Measurements from ENCODE around the gene KTI12. TPM values are rescaled to one million over a fixed set of nuclear protein-coding genes. Genes with fewer than 3 reads are reported as not detected.

Gene KTI12
- total and polyA plus RNA-seq, 2 donors (not counting 3 experiments of a cell fraction or from before 2014, with no cell fraction given): 10.0 to 12.7 TPM

DNA sequence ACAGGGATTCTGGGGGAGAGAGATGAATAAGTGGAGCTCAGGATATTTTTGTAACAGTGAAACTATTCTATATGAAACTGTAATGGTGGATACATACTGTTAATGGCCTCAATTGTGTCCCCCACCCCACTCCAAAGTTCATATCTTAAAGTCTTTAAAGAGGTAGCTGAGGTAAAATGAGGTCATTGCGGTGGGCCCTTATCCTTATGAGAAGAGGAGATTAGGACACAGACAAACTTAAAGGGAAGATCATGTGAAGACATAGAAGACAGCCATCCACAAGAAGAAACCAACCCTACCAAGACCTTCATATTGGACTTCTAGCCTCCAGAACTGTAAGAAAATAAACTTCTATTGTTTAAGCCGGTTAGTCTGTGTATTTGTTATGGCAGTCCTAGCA is 11.6 kb upstream of the KTI12 start:
- Histone ChIP-seq H3K9me1 (replicated peaks; ENCODE audit: control insufficient read depth, extremely low read depth, insufficient read depth, low read length) (no peaks in the 10 kb centered on the region), H3K9me3 (replicated peaks; ENCODE audit: control insufficient read depth, insufficient read depth, low read length) (no peaks in the 10 kb centered on the region), H3K9ac (replicated peaks; ENCODE audit: extremely low read depth, insufficient read depth, low read length) (no peak overlapping the region), H3K4me3 (replicated peaks in 1 of 3; ENCODE audit: insufficient read depth in 1 of 3, low read depth in 1 of 3, low read length in 3 of 3) (no peak overlapping the region), H3K4me2 (ENCODE audit: insufficient read depth, low read length) (no peak overlapping the region), H3K27me3 (ENCODE audit: control insufficient read depth in 2 of 2, insufficient read depth in 2 of 2, low read length in 2 of 2) (no peaks in the 10 kb centered on the region), H4K20me1 (replicated peaks; ENCODE audit: control insufficient read depth, extremely low read depth, insufficient read depth, low read length) (no peaks in the 10 kb centered on the region), H3K36me3 (ENCODE audit: control insufficient read depth in 2 of 2, extremely low read depth in 1 of 2, insufficient read depth in 2 of 2, low read length in 2 of 2) (no peaks in the 10 kb centered on the region), H3K27ac (ENCODE audit: insufficient read depth, low read depth, low read length) (no peak overlapping the region), H3K4me1 (ENCODE audit: control insufficient read depth, extremely low read depth, insufficient read depth, low read length) (no peaks in the 10 kb centered on the region), H2AFZ (ENCODE audit: low read depth, low read length) (no peak overlapping the region), H3K79me2 (ENCODE audit: control insufficient read depth, insufficient read depth, low read length) (peaks cover 19% of the 10 kb centered on the region)
- intact Hi-C loops (cut with micrococcal nuclease) (no loop called here), dilution Hi-C loops (cut with MboI; ENCODE audit: extremely low pct_ligation_motif_present, low sequenced_read_pairs) (no loop called here)
- ChIA-PET CTCF (interaction anchor here (0.9 kb wide), 1 partner anchor 10 kb away, joined by 3 read pairs; the partner anchor contains the start of gene TXNDC12), POLR2A (no interaction called here)
- DNase-seq (ENCODE audit: low read depth, low spot score): no peak
- no peak for FAIRE-seq
- BruUV-seq (replicated peaks): no TSS peak
- TF ChIP-seq JUN (IDR thresholded peaks at IDR 0.05; ENCODE audit: borderline replicate concordance, insufficient read depth, insufficient read length, low read depth) (no peak), EZH2 (IDR thresholded peaks at IDR 0.05; ENCODE audit: borderline replicate concordance, low read depth, low read length, severe bottlenecking) (no peak), POLR2AphosphoS5 (IDR thresholded peaks at IDR 0.05; ENCODE audit: insufficient read depth, low read depth, low read length) (no peak), FOS (IDR thresholded peaks at IDR 0.05; ENCODE audit: borderline replicate concordance, insufficient read depth, low read length) (no peak), MYC (IDR thresholded peaks at IDR 0.05; ENCODE audit: low read depth, low read length) (no peak), POLR2A (IDR thresholded peaks at IDR 0.05; ENCODE audit: low read depth, low read length) (no peak), GATA2 (IDR thresholded peaks at IDR 0.05; ENCODE audit: insufficient read depth, insufficient read length, low read depth, low read length) (no peak)
- TF ChIP-seq, protein P1, sequence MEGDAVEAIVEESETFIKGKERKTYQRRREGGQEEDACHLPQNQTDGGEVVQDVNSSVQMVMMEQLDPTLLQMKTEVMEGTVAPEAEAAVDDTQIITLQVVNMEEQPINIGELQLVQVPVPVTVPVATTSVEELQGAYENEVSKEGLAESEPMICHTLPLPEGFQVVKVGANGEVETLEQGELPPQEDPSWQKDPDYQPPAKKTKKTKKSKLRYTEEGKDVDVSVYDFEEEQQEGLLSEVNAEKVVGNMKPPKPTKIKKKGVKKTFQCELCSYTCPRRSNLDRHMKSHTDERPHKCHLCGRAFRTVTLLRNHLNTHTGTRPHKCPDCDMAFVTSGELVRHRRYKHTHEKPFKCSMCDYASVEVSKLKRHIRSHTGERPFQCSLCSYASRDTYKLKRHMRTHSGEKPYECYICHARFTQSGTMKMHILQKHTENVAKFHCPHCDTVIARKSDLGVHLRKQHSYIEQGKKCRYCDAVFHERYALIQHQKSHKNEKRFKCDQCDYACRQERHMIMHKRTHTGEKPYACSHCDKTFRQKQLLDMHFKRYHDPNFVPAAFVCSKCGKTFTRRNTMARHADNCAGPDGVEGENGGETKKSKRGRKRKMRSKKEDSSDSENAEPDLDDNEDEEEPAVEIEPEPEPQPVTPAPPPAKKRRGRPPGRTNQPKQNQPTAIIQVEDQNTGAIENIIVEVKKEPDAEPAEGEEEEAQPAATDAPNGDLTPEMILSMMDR (IDR thresholded peaks at IDR 0.05; ENCODE audit: extremely low read depth in 1 of 2, insufficient read depth in 1 of 2, low read depth in 1 of 2, low read length in 2 of 2): no peak
- TF ChIP-seq, protein P2, sequence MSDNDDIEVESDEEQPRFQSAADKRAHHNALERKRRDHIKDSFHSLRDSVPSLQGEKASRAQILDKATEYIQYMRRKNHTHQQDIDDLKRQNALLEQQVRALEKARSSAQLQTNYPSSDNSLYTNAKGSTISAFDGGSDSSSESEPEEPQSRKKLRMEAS (IDR thresholded peaks at IDR 0.05; ENCODE audit: insufficient read depth, insufficient read length): no peak
